B cell (primary cell): ENCODE results near the gene PLPP7.

Source experiments
- EZH2 ChIP-seq: IDR thresholded peaks from 2 replicates; pipeline ENCODE4 v1.6.1; 2012; ENCODE audit warnings: borderline replicate concordance, low read depth, mild to moderate bottlenecking, moderate library complexity, low read length; ENCODE audit not compliant: insufficient read depth, poor library complexity, severe bottlenecking
- TF ChIP-seq, protein P1 (sequence below): fragments of 200-600 bp; IDR thresholded peaks from one replicate; pipeline ENCODE4 v1.8.0; 2022; ENCODE audit warnings: antibody characterized with exemption, mild to moderate bottlenecking

DNA sequence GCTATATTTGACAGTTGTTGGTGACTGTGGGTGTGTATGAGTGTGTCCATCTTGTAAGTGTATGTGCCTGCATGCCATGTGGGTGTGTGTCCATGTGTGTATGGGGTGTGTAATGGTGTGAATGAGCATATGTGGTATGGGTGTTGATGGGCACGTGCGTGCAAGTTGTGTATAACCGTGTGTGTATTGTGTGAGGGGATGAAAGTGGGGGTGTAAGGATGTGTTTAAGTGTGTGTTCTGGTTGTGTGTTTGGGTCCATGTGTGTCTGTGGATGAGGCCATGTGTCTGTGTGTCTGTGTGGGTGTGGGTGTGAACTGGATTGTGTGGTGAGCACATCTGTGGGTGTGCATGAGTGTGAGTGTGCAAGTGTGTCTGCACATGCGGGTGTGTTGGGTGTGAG is 7.3 kb upstream of the PLPP7 start:
- TF ChIP-seq, protein P1, sequence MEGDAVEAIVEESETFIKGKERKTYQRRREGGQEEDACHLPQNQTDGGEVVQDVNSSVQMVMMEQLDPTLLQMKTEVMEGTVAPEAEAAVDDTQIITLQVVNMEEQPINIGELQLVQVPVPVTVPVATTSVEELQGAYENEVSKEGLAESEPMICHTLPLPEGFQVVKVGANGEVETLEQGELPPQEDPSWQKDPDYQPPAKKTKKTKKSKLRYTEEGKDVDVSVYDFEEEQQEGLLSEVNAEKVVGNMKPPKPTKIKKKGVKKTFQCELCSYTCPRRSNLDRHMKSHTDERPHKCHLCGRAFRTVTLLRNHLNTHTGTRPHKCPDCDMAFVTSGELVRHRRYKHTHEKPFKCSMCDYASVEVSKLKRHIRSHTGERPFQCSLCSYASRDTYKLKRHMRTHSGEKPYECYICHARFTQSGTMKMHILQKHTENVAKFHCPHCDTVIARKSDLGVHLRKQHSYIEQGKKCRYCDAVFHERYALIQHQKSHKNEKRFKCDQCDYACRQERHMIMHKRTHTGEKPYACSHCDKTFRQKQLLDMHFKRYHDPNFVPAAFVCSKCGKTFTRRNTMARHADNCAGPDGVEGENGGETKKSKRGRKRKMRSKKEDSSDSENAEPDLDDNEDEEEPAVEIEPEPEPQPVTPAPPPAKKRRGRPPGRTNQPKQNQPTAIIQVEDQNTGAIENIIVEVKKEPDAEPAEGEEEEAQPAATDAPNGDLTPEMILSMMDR, result no peak
- no peak for TF ChIP-seq EZH2
